ENCODE measurements around the gene ENPP3.

ENPP3 gene

DNA sequence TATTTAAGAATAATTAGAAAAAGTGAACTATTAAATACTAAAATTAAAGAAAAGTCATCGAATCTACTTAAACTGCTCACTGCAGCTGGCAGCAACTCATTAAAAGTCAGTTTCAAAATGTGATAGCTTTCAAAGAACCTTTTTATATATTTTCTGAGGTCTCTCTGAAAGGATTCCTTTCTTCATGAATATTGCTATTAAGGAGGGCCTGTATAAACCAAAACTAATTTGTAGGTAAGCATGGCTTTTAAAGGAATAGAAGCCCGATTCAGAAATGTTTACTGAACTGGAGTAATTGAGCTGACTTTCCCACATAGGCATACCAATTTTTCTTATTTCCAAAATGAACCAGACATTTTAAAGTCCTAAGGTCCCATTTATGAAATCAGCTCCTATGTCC, 129.5 kb downstream of the ENPP3 start:
- no peak overlapping the region for H3K27ac ChIP-seq
- in situ Hi-C loops (cut with HindIII; ENCODE audit: low pct_ligation_motif_present, low sequenced_read_pairs): no loop called here
- DNase-seq: no peak
- no peak overlapping the region for H3K4me3 ChIP-seq (ENCODE audit: low read depth, low read length)
- H3K36me3 ChIP-seq (replicated peaks): no peaks in the 10 kb centered on the region
- TF ChIP-seq CTCF (IDR thresholded peaks at IDR 0.05; ENCODE audit: low read depth, low read length, missing control alignments): no peak
- no peaks in the 10 kb centered on the region for H3K27me3 ChIP-seq (replicated peaks)

DNA sequence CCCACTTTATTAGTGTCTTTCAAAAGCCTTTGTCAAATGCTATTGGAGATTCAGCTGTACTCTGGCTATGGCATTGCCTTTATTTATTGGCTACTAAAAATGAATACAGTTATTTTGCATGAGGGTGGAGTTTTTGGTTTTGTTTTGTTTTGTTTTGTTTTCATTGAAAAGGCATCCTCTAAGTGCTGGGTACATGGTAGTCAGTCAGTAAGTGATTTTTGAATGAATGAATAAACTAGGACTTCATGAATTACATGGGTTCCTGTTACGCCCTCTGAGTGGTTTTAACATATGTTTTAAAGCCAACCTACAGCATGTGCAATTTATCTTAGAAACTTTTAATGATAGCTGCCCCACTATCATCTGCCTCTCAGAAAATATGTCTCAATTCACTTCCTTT, 131.9 kb downstream of the ENPP3 start:
- no peak for DNase-seq
- Histone ChIP-seq H3K4me3 (ENCODE audit: low read depth, low read length) (no peak overlapping the region), H3K36me3 (replicated peaks) (no peaks in the 10 kb centered on the region), H3K27me3 (replicated peaks) (no peaks in the 10 kb centered on the region), H3K27ac (no peak overlapping the region)
- TF ChIP-seq CTCF (IDR thresholded peaks at IDR 0.05; ENCODE audit: low read depth, low read length, missing control alignments): no peak
- in situ Hi-C loops (cut with HindIII; ENCODE audit: low pct_ligation_motif_present, low sequenced_read_pairs): no loop called here

DNA sequence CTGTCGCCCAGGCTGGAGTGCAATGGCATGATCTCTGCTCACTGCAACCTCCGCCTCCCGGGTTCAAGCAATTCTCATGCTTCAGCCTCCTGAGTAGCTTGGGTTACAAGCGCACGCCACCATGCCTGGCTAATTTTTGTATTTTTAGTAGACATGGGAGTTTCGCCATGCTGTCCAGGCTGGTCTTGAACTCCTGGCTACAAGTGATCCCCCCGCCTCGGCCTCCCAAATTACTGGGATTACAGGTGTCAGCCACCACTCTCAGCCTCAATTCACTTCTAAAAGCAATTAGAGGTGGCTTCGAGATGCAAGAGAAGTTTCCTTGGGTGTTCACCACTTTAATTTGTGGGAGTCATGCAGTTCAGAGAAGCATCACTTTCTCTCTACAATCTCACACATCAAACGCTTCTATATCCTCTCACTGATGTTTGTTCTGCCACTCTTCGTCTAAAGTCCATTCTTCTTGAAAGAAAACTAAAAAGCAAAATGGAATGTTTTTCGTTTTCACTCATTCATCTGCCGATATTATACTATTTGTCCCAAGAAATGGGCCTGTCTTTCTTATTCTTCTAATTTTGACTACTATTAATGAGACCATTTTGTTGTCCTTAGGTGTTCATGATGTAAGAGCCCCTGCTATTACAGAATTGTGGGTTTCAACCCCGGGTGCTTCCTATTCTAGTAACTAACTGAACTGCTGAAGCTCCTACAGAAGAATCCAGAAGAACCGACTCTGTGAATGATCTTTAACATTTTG, 132.5 kb downstream of the ENPP3 start:
- Histone ChIP-seq H3K27me3 (replicated peaks) (no peaks in the 10 kb centered on the region), H3K36me3 (replicated peaks) (no peaks in the 10 kb centered on the region), H3K4me3 (ENCODE audit: low read depth, low read length) (no peak overlapping the region), H3K27ac (no peak overlapping the region)
- in situ Hi-C loops (cut with HindIII; ENCODE audit: low pct_ligation_motif_present, low sequenced_read_pairs): no loop called here
- TF ChIP-seq CTCF (IDR thresholded peaks at IDR 0.05; ENCODE audit: low read depth, low read length, missing control alignments): no peak
- no peak for DNase-seq

DNA sequence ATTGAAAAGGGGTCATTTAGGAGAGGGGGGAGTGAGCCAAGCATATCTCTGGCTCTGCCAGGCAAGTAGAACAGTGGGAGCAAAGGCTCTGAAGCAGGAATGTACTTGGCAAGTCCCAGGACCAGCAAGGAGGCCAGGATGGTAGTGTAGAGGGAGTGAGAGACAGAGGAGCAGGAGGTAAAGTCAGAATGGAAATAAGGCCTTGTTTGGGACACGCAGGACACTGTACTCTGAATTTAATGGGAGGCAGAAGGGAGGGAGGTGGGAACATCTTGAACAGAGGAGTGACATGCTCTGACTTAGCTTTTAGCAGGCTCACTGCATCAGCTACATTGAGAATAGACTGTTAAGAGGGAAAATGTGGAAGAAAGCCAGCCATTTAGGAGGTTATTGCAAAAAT, 133.7 kb downstream of the ENPP3 start:
- in situ Hi-C loops (cut with HindIII; ENCODE audit: low pct_ligation_motif_present, low sequenced_read_pairs): no loop called here
- Histone ChIP-seq H3K36me3 (replicated peaks) (no peaks in the 10 kb centered on the region), H3K27me3 (replicated peaks) (no peaks in the 10 kb centered on the region), H3K27ac (no peak overlapping the region), H3K4me3 (ENCODE audit: low read depth, low read length) (no peak overlapping the region)
- TF ChIP-seq CTCF (IDR thresholded peaks at IDR 0.05; ENCODE audit: low read depth, low read length, missing control alignments): no peak
- DNase-seq: no peak

DNA sequence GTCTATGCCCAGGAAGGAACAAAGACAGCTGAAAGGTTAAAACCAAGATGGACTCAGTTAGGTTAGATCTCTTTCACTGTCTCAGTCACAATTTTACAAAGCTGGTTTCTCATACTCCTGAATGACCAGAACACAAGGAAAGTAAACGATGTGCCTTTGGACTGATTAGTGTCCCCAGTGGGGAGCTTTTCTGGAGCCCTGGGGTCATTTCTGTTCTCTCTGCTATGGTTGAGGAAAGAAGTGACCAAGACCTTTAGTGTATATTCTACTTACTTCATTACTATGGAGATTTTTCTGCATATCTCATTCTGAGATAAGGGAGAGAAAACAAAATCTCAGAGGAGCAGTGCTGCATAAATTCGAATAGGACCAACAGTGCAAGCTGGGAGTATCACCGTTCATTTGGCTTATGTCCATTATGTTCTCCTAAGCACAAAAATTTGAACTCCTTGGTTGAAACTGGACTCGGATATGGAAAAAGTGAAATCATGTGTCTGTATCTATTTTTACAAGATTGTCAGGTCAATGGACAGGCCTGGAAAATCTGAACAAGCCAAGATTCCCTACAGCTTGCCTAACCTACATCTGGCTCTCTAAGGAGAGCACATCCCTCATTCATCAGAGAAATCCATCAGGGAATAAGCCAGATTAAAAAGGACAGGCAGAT, 136.3 kb downstream of the ENPP3 start:
- Histone ChIP-seq H3K27ac (no peak overlapping the region), H3K36me3 (replicated peaks) (no peaks in the 10 kb centered on the region), H3K4me3 (ENCODE audit: low read depth, low read length) (no peak overlapping the region), H3K27me3 (replicated peaks) (no peaks in the 10 kb centered on the region)
- TF ChIP-seq CTCF (IDR thresholded peaks at IDR 0.05; ENCODE audit: low read depth, low read length, missing control alignments): no peak
- no peak for DNase-seq
- in situ Hi-C loops (cut with HindIII; ENCODE audit: low pct_ligation_motif_present, low sequenced_read_pairs): no loop called here

All from brain microvascular endothelial cell (primary cell).